SU-DHL-6 (cell line): ENCODE results near the gene ENOX1.

ENCODE experiments used
- H2AFZ ChIP-seq: fragments of 200-600 bp; sonication (generic); 2 replicates; pipeline ENCODE4 v1.6.1; 2014; ENCODE audit warnings: low read depth, mild to moderate bottlenecking, moderate library complexity, mixed read lengths, antibody characterized with exemption, low read length; ENCODE audit not compliant: severe bottlenecking
- H3F3A ChIP-seq: fragments of 200-600 bp; shearing (Covaris generic); 2 replicates; pipeline ENCODE4 v1.6.0; 2016; ENCODE audit warnings: antibody characterized with exemption, mild to moderate bottlenecking; ENCODE audit not compliant: insufficient read depth
- H3K27ac ChIP-seq: fragments of 200-600 bp; sonication (generic); 2 replicates; pipeline ENCODE4 v1.5.1; 2016; ENCODE audit warnings: low read depth, mild to moderate bottlenecking, low read length, moderate library complexity, mixed read lengths
- H3K27me3 ChIP-seq: fragments of 200-600 bp; sonication (generic), shearing (Covaris generic); 2 replicates; pipeline ENCODE4 v1.6.0; 2014; ENCODE audit warnings: mild to moderate bottlenecking, low read length
- H3K36me3 ChIP-seq: fragments of 200-600 bp; sonication (generic); 2 replicates; pipeline ENCODE4 v1.6.1; 2014; ENCODE audit warnings: mild to moderate bottlenecking, low read length, mixed read lengths
- H3K4me2 ChIP-seq: fragments of 300-600, 200-600 bp; shearing (Covaris generic), sonication (generic); 2 replicates; pipeline ENCODE4 v1.6.0; 2014; ENCODE audit warnings: low read length, low read depth, mild to moderate bottlenecking; ENCODE audit not compliant: poor library complexity, severe bottlenecking
- H3K4me3 ChIP-seq: fragments of 200-600 bp; sonication (generic); 2 replicates; pipeline ENCODE4 v1.5.1; 2014; ENCODE audit warnings: antibody characterized with exemption, low read length, mild to moderate bottlenecking, mixed read lengths; ENCODE audit not compliant: insufficient read depth, poor library complexity, severe bottlenecking
- H3K79me2 ChIP-seq: fragments of 200-600 bp; sonication (generic); 2 replicates; pipeline ENCODE4 v1.6.1; 2014; ENCODE audit warnings: mild to moderate bottlenecking, low read length, moderate library complexity; ENCODE audit not compliant: insufficient read depth
- H3K9ac ChIP-seq: fragments of 200-600 bp; sonication (generic); 2 replicates; pipeline ENCODE4 v1.7.0; 2014; ENCODE audit warnings: mild to moderate bottlenecking, low read length
- H3K9me2 ChIP-seq: fragments of 200-600 bp; sonication (generic); replicated peaks from 2 replicates; pipeline ENCODE4 v1.6.1; 2014; ENCODE audit warnings: low read length; ENCODE audit not compliant: insufficient read depth
- H3K9me3 ChIP-seq: fragments of 200-600 bp; sonication (generic); 2 replicates; pipeline ENCODE4 v1.6.1; 2014; ENCODE audit warnings: low read length, mixed read lengths; ENCODE audit not compliant: insufficient read depth
- H4K20me1 ChIP-seq: fragments of 200-600 bp; sonication (generic); 2 replicates; pipeline ENCODE4 v1.6.1; 2014; ENCODE audit warnings: low read depth, mild to moderate bottlenecking, antibody characterized with exemption, low read length, moderate library complexity, mixed read lengths
- CTCF ChIP-seq: fragments of 200-600 bp; sonication (generic); IDR thresholded peaks from one replicate; pipeline ENCODE4 v1.5.1; 2017; ENCODE audit warnings: antibody characterized with exemption, mild to moderate bottlenecking, low read length, moderate library complexity; ENCODE audit not compliant: insufficient read depth, poor library complexity, severe bottlenecking
- EZH2phosphoT487 ChIP-seq: fragments of 200-600 bp; sonication (generic), shearing (Covaris generic); conservative IDR thresholded peaks from 2 replicates; pipeline ENCODE4 v1.6.1; 2018; ENCODE audit warnings: mild to moderate bottlenecking, antibody characterized with exemption, low read length, moderate library complexity, mixed read lengths

Gene ENOX1

GRCh38 chr13:43441899-43442499, 344.8 kb downstream of the ENOX1 start:
- Histone ChIP-seq H3K36me3 (no peaks in the 10 kb centered on the region), H3K9me2 (no peaks in the 10 kb centered on the region), H3K27ac (no peak overlapping the region), H2AFZ (no peak overlapping the region), H3K4me2 (no peak overlapping the region), H3F3A (no peaks in the 10 kb centered on the region), H3K27me3 (no peaks in the 10 kb centered on the region), H3K4me3 (no peak overlapping the region), H3K79me2 (no peaks in the 10 kb centered on the region), H4K20me1 (no peaks in the 10 kb centered on the region), H3K9me3 (no peaks in the 10 kb centered on the region), H3K9ac (no peak overlapping the region)
- TF ChIP-seq CTCF (no peak), EZH2phosphoT487 (no peak)

- Histone ChIP-seq H3K9me2 (no peaks in the 10 kb centered on the region), H3K4me3 (no peak overlapping the region), H3F3A (no peaks in the 10 kb centered on the region), H4K20me1 (no peaks in the 10 kb centered on the region), H3K27ac (no peak overlapping the region), H3K9ac (no peak overlapping the region), H3K27me3 (no peaks in the 10 kb centered on the region), H3K36me3 (no peaks in the 10 kb centered on the region), H3K79me2 (no peaks in the 10 kb centered on the region), H2AFZ (no peak overlapping the region), H3K9me3 (no peaks in the 10 kb centered on the region), H3K4me2 (no peak overlapping the region)
- no peak for TF ChIP-seq EZH2phosphoT487
- TF ChIP-seq CTCF = no peak
Measured at GRCh38 chr13:43441464-43441863, 345.3 kb downstream of the ENOX1 start.

- no peak overlapping the region for H3K4me3 ChIP-seq
- H3K36me3 ChIP-seq = no peaks in the 10 kb centered on the region
- no peaks in the 10 kb centered on the region for H4K20me1 ChIP-seq
- H2AFZ ChIP-seq = no peak overlapping the region
- no peak overlapping the region for H3K9ac ChIP-seq
- no peaks in the 10 kb centered on the region for H3K9me2 ChIP-seq
- no peak for TF ChIP-seq CTCF
- no peak for TF ChIP-seq EZH2phosphoT487
- H3K27ac ChIP-seq = no peak overlapping the region
- H3K4me2 ChIP-seq = no peak overlapping the region
- H3K27me3 ChIP-seq = no peaks in the 10 kb centered on the region
- H3K9me3 ChIP-seq = no peaks in the 10 kb centered on the region
- H3F3A ChIP-seq = no peaks in the 10 kb centered on the region
- H3K79me2 ChIP-seq = no peaks in the 10 kb centered on the region
Measured at GRCh38 chr13:43434191-43434590, 352.6 kb downstream of the ENOX1 start.
